Right lobe of liver (tissue), 6 donors: ENCODE results near the gene COG3. TPM values are rescaled to one million over a fixed set of nuclear protein-coding genes. Genes with fewer than 3 reads are reported as not detected.

Source experiments
- ATAC-seq, 4 donors: fragments of 200-7000 bp; cut with Tn5 transposase; one replicate each; pipeline ENCODE4 v1.9.1; 2020; ENCODE audit warnings: mild to moderate bottlenecking in 4 of 4, moderate library complexity in 4 of 4
- DNase-seq, 3 donors: peaks; one replicate each; pipeline ENCODE4 v3.0.0-alpha.2; 2020
- H3K27ac ChIP-seq, 3 donors: fragments of 200-600 bp; one replicate each; pipeline ENCODE4 v1.8.0; 2022
- H3K27me3 ChIP-seq, 2 donors: fragments of 200-600 bp; one replicate each; pipeline ENCODE4 v1.8.0; 2022
- H3K36me3 ChIP-seq, 4 donors: fragments of 200-600 bp; sonication (generic) in 1 of 4; one replicate each; pipeline versions ENCODE4 v1.5.1 to v1.8.0; 2017 to 2022; ENCODE audit warnings: control low read depth in 1 of 4
- H3K4me1 ChIP-seq, 4 donors: fragments of 200-600 bp; sonication (generic) in 1 of 4; one replicate each; pipeline versions ENCODE4 v1.5.1 to v1.8.0; 2017 to 2022; ENCODE audit warnings: control low read depth in 1 of 4
- H3K4me3 ChIP-seq, 3 donors: fragments of 200-600 bp; one replicate each; pipeline ENCODE4 v1.8.0; 2022
- H3K9me3 ChIP-seq, 4 donors: fragments of 200-600 bp; sonication (generic) in 1 of 4; one replicate each; pipeline versions ENCODE4 v1.5.1 to v1.8.0; 2017 to 2022; ENCODE audit warnings: control low read depth in 1 of 4
- CTCF ChIP-seq, 4 donors: fragments of 200-600 bp in 3 of 4; fragments of 450-650 bp in 1 of 4; IDR thresholded peaks; one replicate each; pipeline versions ENCODE4 v1.5.1 to v1.8.0; 2016 to 2022; ENCODE audit warnings: antibody characterized with exemption in 4 of 4, mild to moderate bottlenecking in 2 of 4
- POLR2A ChIP-seq: fragments of 450-650 bp; IDR thresholded peaks from one replicate; pipeline ENCODE4 v1.6.1; 2017; ENCODE audit warnings: antibody characterized with exemption, mild to moderate bottlenecking
- WGBS: methylation state at CpG from one replicate; pipeline ENCODE4 v1.1.6; 2018; ENCODE audit warnings: low coverage, low lambda C conversion rate; ENCODE audit not compliant: insufficient coverage; ENCODE audit errors: missing lambda C conversion rate; 5-methylcytosine and 5-hydroxymethylcytosine counted together
- intact Hi-C, 2 donors: fragments of 100-400 bp; cut with DNase I; formaldehyde crosslinking; loops; one replicate each; pipeline versions ENCODE4 v1.11.2 to v1.14.1; 2022
- total RNA-seq, 6 experiments: library from RNA; depleted of rRNA in 2 of 6; stranded (reverse); fragments of >200 nt in 2 of 6; fragmentation: NEBNext Ultra II Directional in 3 of 6; extraction: Animal tissue kit (Norgen Biotek cat#: 25700) in 3 of 6; gene quantifications; one replicate each; pipeline versions ENCODE4 v1.1.0 to v1.2.4, GENCODE V29; 2016 to 2023
- donor health status: DM: no; HTN: yes; CAD: no.
- donor health status: DM: no; HTN: no; CAD: no.
- donor health status: DM: no; HTN: no; CAD: no.
- donor health status: DM: no; HTN: yes; CAD: no.
- donor health status: DM: no; HTN: yes; CAD: no.

The COG3 gene
- total RNA-seq, 6 experiments from 2014 or later: 18.9 to 66.3 (median 36.8) TPM

- no peak overlapping the region for H3K4me3 ChIP-seq
- H3K27ac ChIP-seq: no peak overlapping the region
- 78% methylated on average over 4 of the region's 4 CpGs for WGBS
- no peaks in the 10 kb centered on the region for H3K9me3 ChIP-seq
- DNase-seq (no peak), ATAC-seq (peak; percentile 59 to 75 (median 65))
- TF ChIP-seq CTCF (IDR thresholded peaks at IDR 0.05): no peak
- TF ChIP-seq POLR2A: no peak
- H3K36me3 ChIP-seq: peaks cover 7 to 69% (median 35%) of the 10 kb centered on the region in 4 donors
- no peaks in the 10 kb centered on the region for H3K4me1 ChIP-seq
- H3K27me3 ChIP-seq: no peaks in the 10 kb centered on the region
- intact Hi-C loops: no loop called here
These were observed 56.6 kb downstream of the COG3 start for GRCh38 chr13:45521297-45521696.

GRCh38 chr13:45522571-45522970 is 57.8 kb downstream of the COG3 start:
- intact Hi-C loops: no loop called here
- no peak overlapping the region for H3K27ac ChIP-seq
- WGBS: 77% methylated on average over 2 of the region's 2 CpGs
- H3K9me3 ChIP-seq: no peaks in the 10 kb centered on the region
- no peak overlapping the region for H3K4me3 ChIP-seq
- no peak for ATAC-seq
- no peaks in the 10 kb centered on the region for H3K27me3 ChIP-seq
- no peak for DNase-seq
- H3K4me1 ChIP-seq: peaks cover 0 to 3% (median 0%) of the 10 kb centered on the region in 4 donors
- peaks cover 3 to 56% (median 30%) of the 10 kb centered on the region in 4 donors for H3K36me3 ChIP-seq
- TF ChIP-seq CTCF (IDR thresholded peaks at IDR 0.05): no peak
- TF ChIP-seq POLR2A: no peak

DNA sequence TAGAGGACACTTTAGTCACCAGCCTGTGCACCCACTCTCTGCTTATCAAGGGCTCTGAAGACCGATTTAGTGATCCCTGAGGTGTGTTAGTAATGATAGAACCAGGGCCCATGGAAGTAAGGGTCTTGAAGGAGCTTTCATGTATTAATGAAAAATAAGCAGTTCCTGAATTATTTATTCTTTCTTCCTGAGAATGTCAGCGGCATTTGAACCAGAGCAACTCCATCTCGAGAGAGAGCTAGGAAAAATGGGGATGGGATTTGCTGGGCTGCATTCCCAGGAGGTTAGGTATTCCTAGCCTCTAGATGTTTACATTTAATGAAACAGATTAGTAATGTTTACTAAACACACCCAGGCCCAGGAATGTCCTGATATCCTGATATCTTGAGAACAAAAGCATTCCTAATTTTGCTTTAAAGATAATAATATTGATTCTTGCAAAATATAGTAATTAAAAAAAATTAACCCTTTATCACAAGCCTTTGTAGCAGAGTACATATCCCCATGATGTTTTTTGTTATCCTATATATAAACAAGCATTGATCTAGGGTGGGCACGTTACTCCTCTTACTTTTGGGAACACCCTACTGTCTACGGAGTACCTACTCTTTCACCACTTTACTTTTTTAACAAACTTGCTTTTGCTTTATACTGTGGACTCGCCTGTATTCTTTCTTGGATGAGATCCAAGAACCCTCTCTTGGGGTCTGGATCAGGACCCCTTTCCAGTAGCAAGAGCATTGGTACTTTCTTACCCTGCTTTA is 63.1 kb downstream of the COG3 start:
- H3K27me3 ChIP-seq: no peaks in the 10 kb centered on the region
- peak overlapping the region in 1 of 3 donors; percentile 6 for H3K27ac ChIP-seq
- peaks cover 0 to 9% (median 0%) of the 10 kb centered on the region in 4 donors for H3K4me1 ChIP-seq
- WGBS: 50% methylated on average over 5 of the region's 6 CpGs
- TF ChIP-seq CTCF (IDR thresholded peaks at IDR 0.05) (no peak), POLR2A (no peak)
- peak; percentile 66 to 87 (median 70) for ATAC-seq
- H3K36me3 ChIP-seq: peaks cover 0 to 59% (median 30%) of the 10 kb centered on the region in 4 donors
- DNase-seq: no peak
- intact Hi-C loops: no loop called here
- H3K9me3 ChIP-seq: no peaks in the 10 kb centered on the region
- H3K4me3 ChIP-seq: no peak overlapping the region

GRCh38 chr13:45529758-45530157 is 65.0 kb downstream of the COG3 start:
- ATAC-seq (no peak), DNase-seq (no peak)
- H3K9me3 ChIP-seq: no peaks in the 10 kb centered on the region
- no peak for TF ChIP-seq POLR2A
- no peak for TF ChIP-seq CTCF (IDR thresholded peaks at IDR 0.05)
- peaks cover 2 to 63% (median 42%) of the 10 kb centered on the region in 4 donors for H3K36me3 ChIP-seq
- no peak overlapping the region for H3K4me3 ChIP-seq
- H3K27ac ChIP-seq: no peak overlapping the region
- peaks cover 0 to 9% (median 0%) of the 10 kb centered on the region in 4 donors for H3K4me1 ChIP-seq
- 85% methylated on average over 3 of the region's 3 CpGs for WGBS
- no peaks in the 10 kb centered on the region for H3K27me3 ChIP-seq
- intact Hi-C loops: no loop called here
